Vagina (tissue), 2 donors: ENCODE results near the gene ULK4. TPM values are rescaled to one million over a fixed set of nuclear protein-coding genes. Genes with fewer than 3 reads are reported as not detected.

ENCODE experiments used
- DNase-seq, 2 donors: peaks; one replicate each; pipeline ENCODE4 v3.0.0-alpha.2; 2017; ENCODE audit errors: extremely low spot score in 2 of 2
- H3K27ac ChIP-seq: fragments of 200-600 bp; sonication (generic); one replicate; pipeline ENCODE4 v1.5.1; 2019
- H3K27me3 ChIP-seq: fragments of 200-600 bp; sonication (generic); one replicate; pipeline ENCODE4 v1.5.1; 2019
- H3K36me3 ChIP-seq, 2 donors: fragments of 200-600 bp; sonication (generic); one replicate each; pipeline ENCODE4 v1.5.1; 2017 to 2019
- H3K4me1 ChIP-seq: fragments of 200-600 bp; sonication (generic); one replicate; pipeline ENCODE4 v1.5.1; 2019
- H3K4me3 ChIP-seq, 2 donors: fragments of 200-600 bp; sonication (generic); 1 replicate in 1 of 2; 2 replicates in 1 of 2; pipeline ENCODE4 v1.5.1; 2016 to 2019
- H3K9me3 ChIP-seq: fragments of 200-600 bp; sonication (generic); one replicate; pipeline ENCODE4 v1.5.1; 2019
- CTCF ChIP-seq, 3 experiments: fragments of 450-650 bp in 2 of 3; fragments of 200-600 bp in 1 of 3; sonication (generic) in 1 of 3; IDR thresholded peaks; one replicate each; pipeline ENCODE4 v1.5.1; 2017 to 2019; ENCODE audit warnings: antibody characterized with exemption in 3 of 3, mild to moderate bottlenecking in 2 of 3, moderate library complexity in 2 of 3
- POLR2A ChIP-seq, 2 donors: fragments of 450-650 bp; IDR thresholded peaks; one replicate each; pipeline ENCODE4 v1.6.1; 2017; ENCODE audit warnings: antibody characterized with exemption in 2 of 2, mild to moderate bottlenecking in 2 of 2, moderate library complexity in 2 of 2
- POLR2AphosphoS5 ChIP-seq, 2 donors: sonication (generic); formaldehyde crosslinking; IDR thresholded peaks; one replicate each; pipeline ENCODE4 v1.9.0; 2017; ENCODE audit warnings: antibody characterized with exemption in 2 of 2, mild to moderate bottlenecking in 2 of 2, low read depth in 1 of 2; ENCODE audit not compliant: insufficient read depth in 1 of 2
- intact Hi-C: fragments of 100-400 bp; cut with DNase I; formaldehyde crosslinking; loops from one replicate; pipeline ENCODE4 v1.15.1; 2023
- total RNA-seq: library from RNA; depleted of rRNA; stranded (reverse); fragments of >200 nt; gene quantifications from one replicate; pipeline ENCODE4 v1.2.3, GENCODE V29; 2016

ULK4 gene
- total RNA-seq, 1 donor from 2014 or later = 24.1 TPM

DNA sequence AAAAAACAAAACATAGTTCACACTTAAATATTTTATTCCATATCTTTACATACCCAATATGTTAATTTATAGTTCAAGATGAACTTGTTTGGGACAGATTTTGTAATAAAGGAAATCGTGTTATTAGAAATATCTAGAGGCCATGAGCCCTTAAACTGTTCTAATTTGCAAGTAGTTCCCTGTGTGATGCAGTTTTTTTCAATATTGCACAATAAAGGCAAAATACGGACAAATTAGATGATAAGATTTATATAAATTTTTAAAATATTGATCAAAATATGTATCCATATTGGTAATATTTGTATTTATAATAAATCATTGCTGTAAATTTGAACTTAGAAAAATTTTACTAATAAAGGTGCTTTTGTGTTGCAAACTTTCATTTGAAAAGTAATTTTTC is 738.8 kb downstream of the ULK4 start:
- H3K36me3 ChIP-seq = peaks cover 0 to 37% of the 10 kb centered on the region in 2 donors
- no peaks in the 10 kb centered on the region for H3K9me3 ChIP-seq
- DNase-seq = no peak
- H3K4me3 ChIP-seq = no peak overlapping the region
- intact Hi-C loops = no loop called here
- H3K4me1 ChIP-seq = peaks cover 59% of the 10 kb centered on the region
- no peak for TF ChIP-seq POLR2A (IDR thresholded peaks at IDR 0.05)
- no peak for TF ChIP-seq CTCF (IDR thresholded peaks at IDR 0.05)
- no peak for TF ChIP-seq POLR2AphosphoS5 (IDR thresholded peaks at IDR 0.05; ENCODE audit: insufficient read depth in 1 of 2, low read depth in 1 of 2)
- no peak overlapping the region for H3K27ac ChIP-seq
- H3K27me3 ChIP-seq = no peaks in the 10 kb centered on the region

- no peak for DNase-seq
- no peaks in the 10 kb centered on the region for H3K9me3 ChIP-seq
- no peak overlapping the region for H3K27ac ChIP-seq
- H3K36me3 ChIP-seq = peaks cover 0 to 31% of the 10 kb centered on the region in 2 donors
- H3K4me1 ChIP-seq = peaks cover 65% of the 10 kb centered on the region
- H3K27me3 ChIP-seq = no peaks in the 10 kb centered on the region
- TF ChIP-seq POLR2A (IDR thresholded peaks at IDR 0.05) = no peak
- no peak for TF ChIP-seq CTCF (IDR thresholded peaks at IDR 0.05)
- no peak for TF ChIP-seq POLR2AphosphoS5 (IDR thresholded peaks at IDR 0.05; ENCODE audit: insufficient read depth in 1 of 2, low read depth in 1 of 2)
- no peak overlapping the region for H3K4me3 ChIP-seq
- intact Hi-C loops = no loop called here
These were observed 739.4 kb downstream of the ULK4 start for GRCh38 chr3:41222501-41222900.

DNA sequence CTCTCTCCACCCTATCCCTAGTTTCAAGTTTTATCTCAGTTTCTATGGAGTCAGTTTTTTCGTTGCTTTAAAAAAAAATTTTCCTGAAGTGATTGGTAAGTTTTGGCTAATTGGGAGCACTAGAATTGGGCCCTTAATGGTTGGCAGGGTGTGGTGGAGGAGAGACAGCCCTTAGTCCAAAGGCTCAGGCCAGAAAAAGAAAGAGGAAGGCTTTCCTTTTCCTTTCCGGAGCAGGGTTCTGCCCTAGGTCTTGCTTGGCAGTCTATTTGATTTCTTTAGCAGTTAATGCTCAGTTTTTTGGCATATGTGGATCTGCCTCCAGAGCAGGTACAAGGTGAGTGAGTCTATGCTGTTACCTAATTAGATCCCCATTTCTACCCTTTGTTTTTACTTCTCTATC is 739.9 kb downstream of the ULK4 start:
- no peaks in the 10 kb centered on the region for H3K9me3 ChIP-seq
- no peak overlapping the region for H3K4me3 ChIP-seq
- intact Hi-C loops = no loop called here
- H3K27me3 ChIP-seq = no peaks in the 10 kb centered on the region
- TF ChIP-seq CTCF (IDR thresholded peaks at IDR 0.05) (no peak), POLR2AphosphoS5 (IDR thresholded peaks at IDR 0.05; ENCODE audit: insufficient read depth in 1 of 2, low read depth in 1 of 2) (no peak), POLR2A (IDR thresholded peaks at IDR 0.05) (no peak)
- peaks cover 70% of the 10 kb centered on the region for H3K4me1 ChIP-seq
- H3K36me3 ChIP-seq = peaks cover 0 to 26% of the 10 kb centered on the region in 2 donors
- no peak for DNase-seq
- H3K27ac ChIP-seq = no peak overlapping the region

- TF ChIP-seq POLR2A (IDR thresholded peaks at IDR 0.05) (no peak), POLR2AphosphoS5 (IDR thresholded peaks at IDR 0.05; ENCODE audit: insufficient read depth in 1 of 2, low read depth in 1 of 2) (no peak), CTCF (IDR thresholded peaks at IDR 0.05) (no peak)
- intact Hi-C loops = no loop called here
- H3K4me1 ChIP-seq = peaks cover 79% of the 10 kb centered on the region
These were observed 740.8 kb downstream of the ULK4 start for GRCh38 chr3:41220906-41221677.

GRCh38 chr3:41219424-41219823 is 742.5 kb downstream of the ULK4 start:
- Histone ChIP-seq H3K36me3 (peaks cover 0 to under 1% of the 10 kb centered on the region in 2 donors), H3K4me1 (peaks cover 92% of the 10 kb centered on the region), H3K27me3 (no peaks in the 10 kb centered on the region), H3K9me3 (no peaks in the 10 kb centered on the region), H3K27ac (no peak overlapping the region), H3K4me3 (no peak overlapping the region)
- intact Hi-C loops = no loop called here
- DNase-seq = no peak
- no peak for TF ChIP-seq POLR2AphosphoS5 (IDR thresholded peaks at IDR 0.05; ENCODE audit: insufficient read depth in 1 of 2, low read depth in 1 of 2)
- TF ChIP-seq POLR2A (IDR thresholded peaks at IDR 0.05) = no peak
- TF ChIP-seq CTCF (IDR thresholded peaks at IDR 0.05) = no peak

More at GRCh38 chr3:41220906-41221677, 740.8 kb downstream of the ULK4 start:
- H3K9me3 ChIP-seq = no peaks in the 10 kb centered on the region
- peaks cover 0 to 18% of the 10 kb centered on the region in 2 donors for H3K36me3 ChIP-seq
- H3K4me3 ChIP-seq = no peak overlapping the region
- H3K27ac ChIP-seq = no peak overlapping the region
- H3K27me3 ChIP-seq = no peaks in the 10 kb centered on the region
- no peak for DNase-seq
